Glomerular visceral epithelial cell (primary cell): ENCODE measurements around the gene RAB31.
A peak's percentile ranks its signal among the peaks of the same experiment; 100 is the strongest.

ENCODE experiments used
- DNase-seq: peaks from one replicate; pipeline ENCODE4 v3.0.0-alpha.2; 2016; ENCODE audit errors: extremely low spot score

Gene RAB31

GRCh38 chr18:9818423-9818734 lies 110.3 kb downstream of the RAB31 start:
- DNase-seq, result no peak

- DNase-seq, result no peak
Measured at GRCh38 chr18:9820127-9820526, 112.0 kb downstream of the RAB31 start.

- no peak for DNase-seq
Measured at GRCh38 chr18:9820719-9821118, 112.6 kb downstream of the RAB31 start.

GRCh38 chr18:9822587-9823185 lies 114.6 kb downstream of the RAB31 start:
- no peak for DNase-seq

- no peak for DNase-seq
Measured at GRCh38 chr18:9823805-9824473, 115.8 kb downstream of the RAB31 start.

- DNase-seq, result no peak
Measured at GRCh38 chr18:9824474-9824832, 116.4 kb downstream of the RAB31 start.

- no peak for DNase-seq
Measured at GRCh38 chr18:9824952-9825371, 116.9 kb downstream of the RAB31 start.

- DNase-seq, result peak; percentile 81
Measured at GRCh38 chr18:9825571-9826073, 117.5 kb downstream of the RAB31 start.

- no peak for DNase-seq
Measured at GRCh38 chr18:9826685-9827084, 118.6 kb downstream of the RAB31 start.

GRCh38 chr18:9827211-9827792 lies 119.2 kb downstream of the RAB31 start:
- DNase-seq, result no peak

GRCh38 chr18:9827793-9828505 lies 119.8 kb downstream of the RAB31 start:
- DNase-seq, result peak; percentile 93

- no peak for DNase-seq
Measured at GRCh38 chr18:9828506-9829396, 120.7 kb downstream of the RAB31 start.

GRCh38 chr18:9829397-9829712 lies 121.3 kb downstream of the RAB31 start:
- DNase-seq, result no peak

- no peak for DNase-seq
Measured at GRCh38 chr18:9831036-9831722, 123.1 kb downstream of the RAB31 start.

GRCh38 chr18:9831723-9832199 lies 123.7 kb downstream of the RAB31 start:
- DNase-seq, result no peak

- no peak for DNase-seq
Measured at GRCh38 chr18:9832871-9833270, 124.8 kb downstream of the RAB31 start.

- DNase-seq, result no peak
Measured at GRCh38 chr18:9834551-9834950, 126.5 kb downstream of the RAB31 start.

- DNase-seq, result no peak
Measured at GRCh38 chr18:9835113-9835755, 127.1 kb downstream of the RAB31 start.

- DNase-seq, result no peak
Measured at GRCh38 chr18:9835825-9836224, 127.7 kb downstream of the RAB31 start.

- DNase-seq, result peak; percentile 60
Measured at GRCh38 chr18:9838144-9838877, 130.2 kb downstream of the RAB31 start.
